GM10266 (cell line): ENCODE data around the gene MYO3A.

Source experiments
- DNase-seq: peaks from one replicate; pipeline ENCODE4 v3.0.0; 2012; ENCODE audit errors: extremely low spot score
- CTCF ChIP-seq: IDR thresholded peaks from 2 replicates; pipeline ENCODE4 v1.5.1; 2012; ENCODE audit warnings: mild to moderate bottlenecking, low read depth; ENCODE audit not compliant: control insufficient read depth, insufficient read depth; ENCODE audit errors: missing control alignments

Gene MYO3A

GRCh38 chr10:26022831-26023230, 88.8 kb downstream of the MYO3A start:
- DNase-seq, result no peak
- TF ChIP-seq CTCF, result no peak

- no peak for TF ChIP-seq CTCF
- DNase-seq, result no peak
Measured at GRCh38 chr10:26024303-26024702, 90.3 kb downstream of the MYO3A start.

GRCh38 chr10:26025523-26025922, 91.5 kb downstream of the MYO3A start:
- TF ChIP-seq CTCF, result no peak
- DNase-seq, result no peak

GRCh38 chr10:26029858-26030257, 95.8 kb downstream of the MYO3A start:
- TF ChIP-seq CTCF, result no peak
- DNase-seq, result no peak

GRCh38 chr10:26031300-26031699, 97.3 kb downstream of the MYO3A start:
- TF ChIP-seq CTCF, result no peak

GRCh38 chr10:26043469-26043868, 109.4 kb downstream of the MYO3A start:
- TF ChIP-seq CTCF, result no peak
- no peak for DNase-seq

More at GRCh38 chr10:26031300-26031699, 97.3 kb downstream of the MYO3A start:
- DNase-seq, result no peak

- DNase-seq, result no peak
- TF ChIP-seq CTCF, result no peak
Measured at GRCh38 chr10:26044141-26044749, 110.2 kb downstream of the MYO3A start.
